Lower leg skin (tissue), 4 donors: ENCODE results near the gene EIPR1. TPM values are rescaled to one million over a fixed set of nuclear protein-coding genes. Genes with fewer than 3 reads are reported as not detected.

Experiments
- DNase-seq, 2 donors: peaks; one replicate each; pipeline ENCODE4 v3.0.0-alpha.2; 2019; ENCODE audit warnings: low spot score in 2 of 2
- H3K4me3 ChIP-seq: fragments of 200-600 bp; sonication (generic); 2 replicates; pipeline ENCODE4 v1.5.1; 2017; ENCODE audit warnings: mild to moderate bottlenecking, low read depth; ENCODE audit not compliant: poor library complexity, severe bottlenecking
- CTCF ChIP-seq, 3 donors: fragments of 450-650 bp; IDR thresholded peaks; one replicate each; pipeline ENCODE4 v1.5.1; 2016; ENCODE audit warnings: antibody characterized with exemption in 3 of 3, mild to moderate bottlenecking in 3 of 3, moderate library complexity in 2 of 3
- POLR2A ChIP-seq, 2 donors: fragments of 450-650 bp; IDR thresholded peaks; one replicate each; pipeline ENCODE4 v1.6.1; 2016 to 2017; ENCODE audit warnings: antibody characterized with exemption in 2 of 2, mild to moderate bottlenecking in 1 of 2, moderate library complexity in 1 of 2
- WGBS, 2 donors: methylation state at CpG; one replicate each; pipeline ENCODE4 v1.1.5; 2018; 5-methylcytosine and 5-hydroxymethylcytosine counted together
- intact Hi-C: fragments of 100-400 bp; cut with DNase I; formaldehyde crosslinking; loops from one replicate; pipeline ENCODE4 v1.15.0; 2023; ENCODE audit warnings: low total_unique reads
- total RNA-seq, 4 donors: library from RNA; depleted of rRNA; stranded (reverse); fragments of >200 nt; gene quantifications; one replicate each; pipeline ENCODE4 v1.1.0, GENCODE V29; 2016

The EIPR1 gene
- total RNA-seq, 4 donors from 2014 or later = 11.8 to 44.7 (median 26.9) TPM

GRCh38 chr2:3257826-3258225, 119.8 kb downstream of the EIPR1 start:
- H3K4me3 ChIP-seq = no peak overlapping the region
- DNase-seq = peak in 1 of 2 donors; percentile 14
- intact Hi-C loops = no loop called here
- TF ChIP-seq POLR2A (IDR thresholded peaks at IDR 0.05) (no peak), CTCF (IDR thresholded peaks at IDR 0.05) (no peak)
- WGBS, 2 donors = 95% methylated on average over 8 of the region's 8 CpGs

- 75 to 82% methylated on average over 14 of the region's 14 CpGs for WGBS, 2 donors
- peak in 1 of 2 donors; percentile 68 for DNase-seq
- intact Hi-C loops = no loop called here
- H3K4me3 ChIP-seq = no peak overlapping the region
- TF ChIP-seq CTCF (IDR thresholded peaks at IDR 0.05) (no peak), POLR2A (IDR thresholded peaks at IDR 0.05) (no peak)
Observed at GRCh38 chr2:3257166-3257565, 120.5 kb downstream of the EIPR1 start.

- no peak overlapping the region for H3K4me3 ChIP-seq
- intact Hi-C loops = no loop called here
- WGBS, 2 donors = 95 to 96% methylated on average over 13 of the region's 13 CpGs
- TF ChIP-seq CTCF (IDR thresholded peaks at IDR 0.05) (no peak), POLR2A (IDR thresholded peaks at IDR 0.05) (no peak)
- no peak for DNase-seq
Observed at GRCh38 chr2:3256605-3257004, 121.0 kb downstream of the EIPR1 start.

- 95 to 97% methylated on average over 16 of the region's 16 CpGs for WGBS, 2 donors
- TF ChIP-seq POLR2A (IDR thresholded peaks at IDR 0.05) (no peak), CTCF (IDR thresholded peaks at IDR 0.05) (no peak)
- DNase-seq = no peak
- intact Hi-C loops = no loop called here
- no peak overlapping the region for H3K4me3 ChIP-seq
Observed at GRCh38 chr2:3256157-3256556, 121.5 kb downstream of the EIPR1 start.

GRCh38 chr2:3254442-3254941, 123.1 kb downstream of the EIPR1 start:
- DNase-seq = no peak
- no peak overlapping the region for H3K4me3 ChIP-seq
- 92 to 96% methylated on average over 10 of the region's 10 CpGs for WGBS, 2 donors
- intact Hi-C loops = no loop called here
- TF ChIP-seq CTCF (IDR thresholded peaks at IDR 0.05) (no peak), POLR2A (IDR thresholded peaks at IDR 0.05) (no peak)

GRCh38 chr2:3253913-3254441, 123.6 kb downstream of the EIPR1 start:
- WGBS, 2 donors = 83 to 89% methylated on average over 15 of the region's 15 CpGs
- TF ChIP-seq POLR2A (IDR thresholded peaks at IDR 0.05) (no peak), CTCF (IDR thresholded peaks at IDR 0.05) (no peak)
- intact Hi-C loops = no loop called here
- no peak for DNase-seq
- H3K4me3 ChIP-seq = no peak overlapping the region
